ENCODE results near the gene CALCOCO1. TPM values are rescaled to one million over a fixed set of nuclear protein-coding genes. Genes with fewer than 3 reads are reported as not detected.

The CALCOCO1 gene
- total and polyA plus RNA-seq, 9 of the 15 experiments (the other 6 are each of a cell fraction or from before 2014, with no cell fraction given), result 1.9 to 31.8 (median 11.0) TPM

DNA sequence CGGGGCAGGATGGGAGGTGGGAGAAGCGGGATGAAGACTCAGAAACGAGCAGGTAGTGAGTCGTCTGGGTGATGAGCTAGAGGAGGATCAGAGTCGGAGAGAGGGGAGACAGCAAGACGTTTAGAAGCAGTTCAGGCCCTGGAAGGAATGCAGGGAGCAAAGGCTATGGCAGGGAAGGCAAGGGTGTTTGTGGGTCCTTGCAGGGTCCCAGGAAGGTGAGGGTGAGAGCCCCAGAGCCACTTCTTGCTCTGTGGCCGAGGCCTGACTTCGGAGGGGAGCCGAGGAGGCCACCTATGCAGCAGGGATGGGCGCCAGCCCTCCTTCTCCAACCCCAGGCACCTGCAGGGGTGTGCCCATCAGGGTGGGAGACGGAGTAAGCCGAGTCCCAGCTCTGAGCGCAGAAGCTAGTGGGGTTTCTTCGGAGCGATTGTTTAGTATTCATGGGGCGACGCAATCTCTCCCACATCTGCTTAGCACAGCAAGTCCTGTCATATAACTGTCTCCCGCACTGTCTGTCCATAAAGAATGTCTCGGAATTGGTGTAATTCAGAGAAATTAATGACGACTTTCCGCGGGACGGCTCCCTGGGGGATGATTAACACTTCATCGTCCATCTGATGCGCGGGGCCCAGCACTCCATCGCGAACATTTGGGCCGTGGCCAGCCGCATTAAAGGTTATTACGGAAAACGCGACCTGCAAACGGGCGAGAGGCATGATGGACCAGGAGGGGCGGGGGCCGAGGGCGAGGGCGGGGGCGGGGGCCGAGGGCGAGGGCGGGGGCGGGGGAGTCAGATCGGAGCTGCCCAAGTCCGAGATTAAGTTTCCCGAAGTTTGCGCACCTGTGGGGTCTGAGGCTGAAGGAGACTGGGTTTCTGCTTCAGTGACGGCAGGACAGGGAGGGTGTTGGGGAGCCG is 12.2 kb upstream of the CALCOCO1 start:
- no peak overlapping the region for H3K27ac ChIP-seq (ENCODE audit: extremely low read depth, low read depth, low read length)
- H3K4me1 ChIP-seq (replicated peaks in 1 of 2; ENCODE audit: control insufficient read depth in 2 of 2, insufficient read depth in 2 of 2, low read length in 2 of 2), result peaks cover 0 to 15% of the 10 kb centered on the region in 2 experiments; a peak in 4 of 5 replicates
- ATAC-seq (no peak), DNase-seq (ENCODE audit: extremely low read depth in 1 of 4, low spot score in 3 of 4) (no peak), FAIRE-seq (no peak)
- TF ChIP-seq, protein P1, sequence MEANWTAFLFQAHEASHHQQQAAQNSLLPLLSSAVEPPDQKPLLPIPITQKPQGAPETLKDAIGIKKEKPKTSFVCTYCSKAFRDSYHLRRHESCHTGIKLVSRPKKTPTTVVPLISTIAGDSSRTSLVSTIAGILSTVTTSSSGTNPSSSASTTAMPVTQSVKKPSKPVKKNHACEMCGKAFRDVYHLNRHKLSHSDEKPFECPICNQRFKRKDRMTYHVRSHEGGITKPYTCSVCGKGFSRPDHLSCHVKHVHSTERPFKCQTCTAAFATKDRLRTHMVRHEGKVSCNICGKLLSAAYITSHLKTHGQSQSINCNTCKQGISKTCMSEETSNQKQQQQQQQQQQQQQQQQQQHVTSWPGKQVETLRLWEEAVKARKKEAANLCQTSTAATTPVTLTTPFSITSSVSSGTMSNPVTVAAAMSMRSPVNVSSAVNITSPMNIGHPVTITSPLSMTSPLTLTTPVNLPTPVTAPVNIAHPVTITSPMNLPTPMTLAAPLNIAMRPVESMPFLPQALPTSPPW (CRISPR knock-in tag; IDR thresholded peaks at IDR 0.05), result peak; percentile 50; the same call in 1 of the 2 replicates
- TF ChIP-seq MAFF (IDR thresholded peaks at IDR 0.05; ENCODE audit: low read length), result no peak
- no peak overlapping the region for H2AFZ ChIP-seq (ENCODE audit: low read depth, low read length)
- intact Hi-C loops (cut with micrococcal nuclease), result no loop called here
- POLR2A ChIA-PET, result interaction anchor here (0.6 to 1.1 kb wide), 2 partner anchors 12 to 221 kb away, joined by 4 read pairs; no protein-coding TSS in a partner anchor
- 3% methylated on average over 47 of the region's 50 CpGs for WGBS (ENCODE audit: insufficient coverage, low coverage, missing lambda C conversion rate)
- BruUV-seq (replicated peaks), result no TSS peak
- no peaks in the 10 kb centered on the region for H3K36me3 ChIP-seq (ENCODE audit: control insufficient read depth, insufficient read depth, low read length)
- H3K27me3 ChIP-seq (ENCODE audit: control insufficient read depth in 2 of 2, insufficient read depth in 2 of 2, low read length in 2 of 2), result peaks cover 64 to 83% of the 10 kb centered on the region in 2 experiments
- H3K9ac ChIP-seq (ENCODE audit: insufficient read depth in 1 of 2, low read depth in 2 of 2, low read length in 2 of 2), result no peak overlapping the region
- H3K9me1 ChIP-seq (ENCODE audit: control insufficient read depth, insufficient read depth, low read length), result no peaks in the 10 kb centered on the region
- H3K79me2 ChIP-seq (ENCODE audit: control insufficient read depth, insufficient read depth, low read length), result no peaks in the 10 kb centered on the region
- peaks cover 12% of the 10 kb centered on the region for H4K20me1 ChIP-seq (replicated peaks; ENCODE audit: control insufficient read depth, insufficient read depth, low read length)
- no peak overlapping the region for H3K4me3 ChIP-seq
- no peaks in the 10 kb centered on the region for H3K9me3 ChIP-seq (replicated peaks; ENCODE audit: control insufficient read depth, insufficient read depth, low read depth, low read length)
- in situ Hi-C loops (cut with MboI), result loop anchor here (5.0 kb wide), 1 partner anchor 37 kb away; no protein-coding TSS in a partner anchor
- CTCF ChIA-PET (ENCODE audit: low intra/inter-chr PET ratio), result interaction anchor here (10.6 kb wide), 1 partner anchor 35 kb away, joined by 252 read pairs; no protein-coding TSS in a partner anchor
- H3K4me2 ChIP-seq (ENCODE audit: insufficient read depth, low read length), result no peak overlapping the region
